HepG2 (cell line): ENCODE measurements around the gene TTLL4. TPM values are rescaled to one million over a fixed set of nuclear protein-coding genes. Genes with fewer than 3 reads are reported as not detected.

Experiments
- ASH2L ChIP-seq: fragments of 300-600, 200-600 bp; sonication (generic); IDR thresholded peaks from 2 replicates; pipeline ENCODE4 v1.7.0; 2017; ENCODE audit warnings: low read depth, mild to moderate bottlenecking, moderate library complexity, mixed read lengths, low read length; ENCODE audit not compliant: insufficient read length
- ATF1 ChIP-seq: IDR thresholded peaks from 2 replicates; pipeline ENCODE4 v1.6.1; 2016; ENCODE audit warnings: mild to moderate bottlenecking, control low read depth
- ATF2 ChIP-seq: sonication (generic); formaldehyde crosslinking; IDR thresholded peaks from 2 replicates; pipeline ENCODE4 v1.4.0; 2020; ENCODE audit warnings: missing genetic modification reagents
- ATM ChIP-seq: fragments of 450-650 bp; IDR thresholded peaks from 2 replicates; pipeline ENCODE4 v1.7.1; 2017; ENCODE audit warnings: mild to moderate bottlenecking, borderline replicate concordance
- FOSL1 ChIP-seq: sonication (generic); formaldehyde crosslinking; IDR thresholded peaks from 2 replicates; pipeline ENCODE4 v1.9.0; 2021; ENCODE audit warnings: missing genetic modification reagents, borderline replicate concordance
- FOXK1 ChIP-seq: sonication (generic); formaldehyde crosslinking; IDR thresholded peaks from 2 replicates; pipeline ENCODE4 v1.4.0; 2020; ENCODE audit warnings: low read depth, missing genetic modification reagents, borderline replicate concordance
- HBP1 ChIP-seq: IDR thresholded peaks from 2 replicates; pipeline ENCODE4 v1.6.1; 2016; ENCODE audit warnings: low read depth, control low read depth
- KLF13 ChIP-seq: sonication (generic); formaldehyde crosslinking; IDR thresholded peaks from 2 replicates; pipeline ENCODE4 v1.4.0; 2020; ENCODE audit warnings: mild to moderate bottlenecking, missing genetic modification reagents
- MED8 ChIP-seq: sonication (generic); formaldehyde crosslinking; IDR thresholded peaks from 2 replicates; pipeline ENCODE4 v1.8.1; 2023; ENCODE audit warnings: mild to moderate bottlenecking, missing genetic modification reagents; ENCODE audit not compliant: insufficient replicate concordance
- NCOA1 ChIP-seq: sonication (generic); formaldehyde crosslinking; IDR thresholded peaks from 2 replicates; pipeline ENCODE4 v1.9.0; 2021; ENCODE audit warnings: missing genetic modification reagents
- NPAS2 ChIP-seq: sonication (generic); formaldehyde crosslinking; IDR thresholded peaks from 2 replicates; pipeline ENCODE4 v1.8.0; 2022; ENCODE audit warnings: mild to moderate bottlenecking, missing genetic modification reagents, borderline replicate concordance
- RXRB ChIP-seq: IDR thresholded peaks from 2 replicates; pipeline ENCODE4 v1.6.1; 2016; ENCODE audit warnings: borderline replicate concordance, missing genetic modification reagents, missing compliant biosample characterization
- ZBTB20 ChIP-seq: sonication (generic); formaldehyde crosslinking; IDR thresholded peaks from 2 replicates; pipeline ENCODE4 v1.8.1; 2023; ENCODE audit warnings: missing genetic modification reagents, low read depth, mild to moderate bottlenecking, borderline replicate concordance
- ZBTB25 ChIP-seq: IDR thresholded peaks from 2 replicates; pipeline ENCODE4 v1.6.1; 2018; ENCODE audit warnings: missing genetic modification reagents
- ZBTB43 ChIP-seq: sonication (generic); formaldehyde crosslinking; conservative IDR thresholded peaks from 2 replicates; pipeline ENCODE4 v1.4.0; 2020; ENCODE audit warnings: missing genetic modification reagents
- ZFP36L2 ChIP-seq: sonication (generic); formaldehyde crosslinking; IDR thresholded peaks from 2 replicates; pipeline ENCODE4 v1.4.0; 2020; ENCODE audit warnings: missing genetic modification reagents
- ZNF737 ChIP-seq: sonication (generic); formaldehyde crosslinking; IDR thresholded peaks from 2 replicates; pipeline ENCODE4 v1.5.0; 2020; ENCODE audit warnings: missing genetic modification reagents, mild to moderate bottlenecking, borderline replicate concordance
- ZSCAN25 ChIP-seq: sonication (generic); formaldehyde crosslinking; IDR thresholded peaks from 2 replicates; pipeline ENCODE4 v1.8.0; 2022; ENCODE audit warnings: mild to moderate bottlenecking, missing genetic modification reagents
- ZSCAN5A ChIP-seq: sonication (generic); formaldehyde crosslinking; IDR thresholded peaks from 2 replicates; pipeline ENCODE4 v1.8.0; 2022; ENCODE audit warnings: mild to moderate bottlenecking, missing genetic modification reagents, borderline replicate concordance
- polyA plus RNA-seq, 8 experiments: library from polyadenylated mRNA; depleted of rRNA in 3 of 8; stranded (reverse) in 7 of 8; unstranded in 1 of 8; fragments of >200 nt; fragmentation: Illumina TruSeq in 4 of 8; extraction: Trizol in 4 of 8; gene quantifications; 2 replicates each; pipeline versions ENCODE4 v1.2.1 to v1.2.3, GENCODE V29; 2011 to 2016; ENCODE audit warnings: low read depth in 4 of 8, missing spikeins in 1 of 8, mixed read lengths in 1 of 8; ENCODE audit not compliant: insufficient read depth in 1 of 8
- total RNA-seq, 5 experiments: library from RNA; depleted of rRNA; stranded (reverse); fragments of >200 nt; fragmentation: Illumina TruSeq; extraction: Trizol; gene quantifications; 2 replicates each; pipeline ENCODE4 v1.2.3, GENCODE V29; 2016; ENCODE audit warnings: low read depth in 1 of 5
- TF ChIP-seq, protein P1 (sequence below): sonication (generic); formaldehyde crosslinking; IDR thresholded peaks from 2 replicates; pipeline ENCODE4 v1.4.0; 2020; ENCODE audit warnings: missing genetic modification reagents; ENCODE audit errors: not compliant biosample characterization

The TTLL4 gene
- total and polyA plus RNA-seq, 2 of the 13 experiments (the other 11 are each of a cell fraction or from before 2014, with no cell fraction given): 77.5 to 84.6 TPM

DNA sequence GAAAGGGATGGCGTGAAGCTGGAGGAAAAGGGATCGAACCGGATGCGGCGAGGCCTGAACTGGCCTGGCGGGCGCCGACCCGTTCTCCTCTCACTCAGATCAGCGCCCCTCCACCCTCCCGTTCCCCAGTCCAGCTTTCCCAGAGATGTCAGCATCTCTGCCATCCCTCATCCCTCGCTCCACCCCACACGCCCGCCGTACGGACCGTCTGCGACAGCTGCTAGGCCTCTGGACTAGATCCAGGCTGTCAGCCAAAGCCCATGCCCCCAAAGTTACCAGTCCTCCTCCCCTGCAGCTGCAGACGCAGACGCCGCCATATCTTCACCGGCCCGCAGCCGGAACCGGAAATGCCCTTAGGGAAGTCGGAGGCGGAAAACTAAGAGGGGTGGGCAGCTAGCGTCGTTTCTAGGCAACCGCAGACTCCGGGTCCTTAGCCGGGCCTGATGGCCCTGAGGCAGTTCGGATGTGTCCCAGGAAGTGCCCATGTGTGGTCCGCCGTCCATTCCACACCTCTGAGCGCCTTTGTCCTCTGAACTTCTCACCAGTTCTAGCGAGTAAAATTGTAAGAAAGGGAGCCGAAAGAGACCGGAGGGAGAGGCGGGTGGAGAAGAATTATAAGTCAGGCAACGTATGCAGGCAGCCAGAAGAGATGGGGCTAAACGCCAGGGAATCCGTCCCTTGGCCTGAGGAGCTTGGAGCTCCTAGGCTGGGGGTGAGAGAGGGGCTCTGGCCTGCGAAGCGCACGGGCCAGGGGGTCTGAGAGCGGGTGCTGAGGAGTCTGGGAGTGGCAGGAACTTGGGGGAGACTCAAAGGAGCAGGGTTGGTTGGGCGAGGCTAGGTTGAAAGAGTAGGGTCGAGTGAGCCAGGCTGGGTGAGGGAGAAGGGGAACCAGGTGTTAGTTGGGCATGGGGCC lies 38.7 kb upstream of the TTLL4 start, which contains the start of the genes RNF25 and STK36 (continued):
- TF ChIP-seq ZSCAN25 (CRISPR knock-in tag) (peak; percentile 18; the same call in 1 of the 2 replicates), HBP1 (CRISPR knock-in tag) (peak; percentile 57), MED8 (CRISPR knock-in tag) (peak; percentile 87), ZBTB43 (0 out of 2 replicates have a peak, but pooled peaks have one; percentile 69), ATF1 (peak; percentile 28; the same call in 1 of the 2 replicates), KLF13 (CRISPR knock-in tag) (0 out of 2 replicates have a peak, but pooled peaks have one; percentile 46), ASH2L (peak; percentile 93), NPAS2 (CRISPR knock-in tag) (no peak), FOSL1 (CRISPR knock-in tag) (no peak), ZBTB20 (CRISPR knock-in tag) (peak; percentile 74; the same call in 1 of the 2 replicates), ZNF737 (CRISPR knock-in tag) (no peak), RXRB (CRISPR knock-in tag) (peak; percentile 29), NCOA1 (CRISPR knock-in tag) (0 out of 2 replicates have a peak, but pooled peaks have one; percentile 72), FOXK1 (CRISPR knock-in tag) (peak; percentile 20; the same call in 1 of the 2 replicates), ATM (no peak), ATF2 (peak; percentile 56; the same call in 1 of the 2 replicates), ZBTB25 (peak; percentile 51; the same call in 1 of the 2 replicates), ZFP36L2 (CRISPR knock-in tag) (no peak), ZSCAN5A (CRISPR knock-in tag) (no peak; the same call in none of the 2 replicates)
- TF ChIP-seq, protein P1, sequence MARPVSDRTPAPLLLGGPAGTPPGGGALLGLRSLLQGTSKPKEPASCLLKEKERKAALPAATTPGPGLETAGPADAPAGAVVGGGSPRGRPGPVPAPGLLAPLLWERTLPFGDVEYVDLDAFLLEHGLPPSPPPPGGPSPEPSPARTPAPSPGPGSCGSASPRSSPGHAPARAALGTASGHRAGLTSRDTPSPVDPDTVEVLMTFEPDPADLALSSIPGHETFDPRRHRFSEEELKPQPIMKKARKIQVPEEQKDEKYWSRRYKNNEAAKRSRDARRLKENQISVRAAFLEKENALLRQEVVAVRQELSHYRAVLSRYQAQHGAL (CRISPR knock-in tag): no peak
